Measurements from ENCODE around the gene TAP2. TPM values are rescaled to one million over a fixed set of nuclear protein-coding genes. Genes with fewer than 3 reads are reported as not detected.

The TAP2 gene
- total and polyA plus RNA-seq, 2 of the 13 experiments (the other 11 are each of a cell fraction or from before 2014, with no cell fraction given), result 10.3 to 17.6 TPM

DNA sequence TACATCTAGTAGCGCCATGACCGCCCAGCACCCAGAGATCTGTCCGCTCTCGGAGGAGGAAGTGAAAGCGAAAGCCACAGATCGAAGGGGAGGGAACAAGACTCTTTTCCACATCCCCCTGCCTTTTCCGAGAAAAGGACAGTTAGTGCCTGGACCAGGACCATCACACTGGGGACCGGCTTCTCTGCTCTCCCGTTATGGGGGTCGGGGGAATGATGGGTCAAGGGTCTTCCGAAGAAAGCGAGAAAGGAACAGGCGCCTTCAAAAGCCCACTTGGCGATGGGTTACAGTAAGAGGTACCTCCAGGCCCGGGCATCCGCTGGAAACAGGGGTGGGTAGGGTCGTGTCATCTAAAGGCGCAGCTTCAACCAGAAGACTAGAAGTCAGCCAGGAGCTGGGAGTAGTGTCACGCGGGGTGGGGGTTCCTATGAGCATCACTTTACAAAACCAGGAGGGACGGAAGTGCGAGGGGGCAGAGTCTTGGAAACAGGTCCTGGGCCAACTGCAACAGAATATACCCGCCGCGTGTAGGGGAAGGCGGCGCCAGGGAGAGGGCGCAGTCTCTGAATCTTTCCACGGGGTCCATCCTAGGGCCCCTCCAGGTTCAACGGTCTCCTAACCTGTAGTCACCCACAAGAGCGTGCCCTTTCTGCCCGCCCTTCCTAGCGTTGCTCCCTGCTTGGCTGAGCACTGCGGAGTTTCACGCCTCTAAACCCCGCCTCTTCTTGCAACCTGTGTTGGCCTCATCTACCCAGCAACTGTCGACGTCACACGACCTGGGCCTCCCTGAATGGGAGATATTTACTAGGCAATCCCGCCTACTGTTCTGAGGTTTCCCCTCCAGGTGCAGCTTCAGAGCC, 5.7 kb upstream of the TAP2 start, which contains the start of gene PSMB8 (continued):
- TF ChIP-seq ZNF224 (CRISPR knock-in tag; IDR thresholded peaks at IDR 0.05), result 0 out of 2 replicates have a peak, but pooled peaks have one; percentile 50
- no peak for TF ChIP-seq SIX4 (CRISPR knock-in tag; IDR thresholded peaks at IDR 0.05)
- TF ChIP-seq NFIB (CRISPR knock-in tag; IDR thresholded peaks at IDR 0.05; ENCODE audit: borderline replicate concordance), result no peak
- TF ChIP-seq, protein P1, sequence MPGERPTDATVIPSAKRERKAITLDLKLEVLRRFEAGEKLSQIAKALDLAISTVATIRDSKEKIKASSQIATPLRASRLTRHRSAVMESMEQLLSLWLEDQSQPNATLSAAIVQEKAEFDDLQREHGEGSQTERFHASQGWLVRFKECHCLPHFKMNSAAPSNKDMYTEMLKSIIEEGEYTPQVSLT (CRISPR knock-in tag; IDR thresholded peaks at IDR 0.05; ENCODE audit: borderline replicate concordance, low read depth), result no peak
- TF ChIP-seq RBM39 (IDR thresholded peaks at IDR 0.05; ENCODE audit: low read depth, low read length, poor library complexity, severe bottlenecking), result peak; percentile 52
- no peak for TF ChIP-seq HNRNPLL (IDR thresholded peaks at IDR 0.05; ENCODE audit: low read depth, low read length, poor library complexity, severe bottlenecking)
- TF ChIP-seq, protein P2, sequence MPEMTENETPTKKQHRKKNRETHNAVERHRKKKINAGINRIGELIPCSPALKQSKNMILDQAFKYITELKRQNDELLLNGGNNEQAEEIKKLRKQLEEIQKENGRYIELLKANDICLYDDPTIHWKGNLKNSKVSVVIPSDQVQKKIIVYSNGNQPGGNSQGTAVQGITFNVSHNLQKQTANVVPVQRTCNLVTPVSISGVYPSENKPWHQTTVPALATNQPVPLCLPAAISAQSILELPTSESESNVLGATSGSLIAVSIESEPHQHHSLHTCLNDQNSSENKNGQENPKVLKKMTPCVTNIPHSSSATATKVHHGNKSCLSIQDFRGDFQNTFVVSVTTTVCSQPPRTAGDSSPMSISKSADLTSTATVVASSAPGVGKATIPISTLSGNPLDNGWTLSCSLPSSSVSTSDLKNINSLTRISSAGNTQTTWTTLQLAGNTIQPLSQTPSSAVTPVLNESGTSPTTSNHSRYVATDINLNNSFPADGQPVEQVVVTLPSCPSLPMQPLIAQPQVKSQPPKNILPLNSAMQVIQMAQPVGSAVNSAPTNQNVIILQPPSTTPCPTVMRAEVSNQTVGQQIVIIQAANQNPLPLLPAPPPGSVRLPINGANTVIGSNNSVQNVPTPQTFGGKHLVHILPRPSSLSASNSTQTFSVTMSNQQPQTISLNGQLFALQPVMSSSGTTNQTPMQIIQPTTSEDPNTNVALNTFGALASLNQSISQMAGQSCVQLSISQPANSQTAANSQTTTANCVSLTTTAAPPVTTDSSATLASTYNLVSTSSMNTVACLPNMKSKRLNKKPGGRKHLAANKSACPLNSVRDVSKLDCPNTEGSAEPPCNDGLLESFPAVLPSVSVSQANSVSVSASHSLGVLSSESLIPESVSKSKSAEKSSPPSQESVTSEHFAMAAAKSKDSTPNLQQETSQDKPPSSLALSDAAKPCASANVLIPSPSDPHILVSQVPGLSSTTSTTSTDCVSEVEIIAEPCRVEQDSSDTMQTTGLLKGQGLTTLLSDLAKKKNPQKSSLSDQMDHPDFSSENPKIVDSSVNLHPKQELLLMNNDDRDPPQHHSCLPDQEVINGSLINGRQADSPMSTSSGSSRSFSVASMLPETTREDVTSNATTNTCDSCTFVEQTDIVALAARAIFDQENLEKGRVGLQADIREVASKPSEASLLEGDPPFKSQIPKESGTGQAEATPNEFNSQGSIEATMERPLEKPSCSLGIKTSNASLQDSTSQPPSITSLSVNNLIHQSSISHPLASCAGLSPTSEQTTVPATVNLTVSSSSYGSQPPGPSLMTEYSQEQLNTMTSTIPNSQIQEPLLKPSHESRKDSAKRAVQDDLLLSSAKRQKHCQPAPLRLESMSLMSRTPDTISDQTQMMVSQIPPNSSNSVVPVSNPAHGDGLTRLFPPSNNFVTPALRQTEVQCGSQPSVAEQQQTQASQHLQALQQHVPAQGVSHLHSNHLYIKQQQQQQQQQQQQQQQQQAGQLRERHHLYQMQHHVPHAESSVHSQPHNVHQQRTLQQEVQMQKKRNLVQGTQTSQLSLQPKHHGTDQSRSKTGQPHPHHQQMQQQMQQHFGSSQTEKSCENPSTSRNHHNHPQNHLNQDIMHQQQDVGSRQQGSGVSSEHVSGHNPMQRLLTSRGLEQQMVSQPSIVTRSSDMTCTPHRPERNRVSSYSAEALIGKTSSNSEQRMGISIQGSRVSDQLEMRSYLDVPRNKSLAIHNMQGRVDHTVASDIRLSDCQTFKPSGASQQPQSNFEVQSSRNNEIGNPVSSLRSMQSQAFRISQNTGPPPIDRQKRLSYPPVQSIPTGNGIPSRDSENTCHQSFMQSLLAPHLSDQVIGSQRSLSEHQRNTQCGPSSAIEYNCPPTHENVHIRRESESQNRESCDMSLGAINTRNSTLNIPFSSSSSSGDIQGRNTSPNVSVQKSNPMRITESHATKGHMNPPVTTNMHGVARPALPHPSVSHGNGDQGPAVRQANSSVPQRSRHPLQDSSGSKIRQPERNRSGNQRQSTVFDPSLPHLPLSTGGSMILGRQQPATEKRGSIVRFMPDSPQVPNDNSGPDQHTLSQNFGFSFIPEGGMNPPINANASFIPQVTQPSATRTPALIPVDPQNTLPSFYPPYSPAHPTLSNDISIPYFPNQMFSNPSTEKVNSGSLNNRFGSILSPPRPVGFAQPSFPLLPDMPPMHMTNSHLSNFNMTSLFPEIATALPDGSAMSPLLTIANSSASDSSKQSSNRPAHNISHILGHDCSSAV (CRISPR knock-in tag; IDR thresholded peaks at IDR 0.05; ENCODE audit: borderline replicate concordance), result no peak
- TF ChIP-seq PHF5A (CRISPR knock-in tag; IDR thresholded peaks at IDR 0.05; ENCODE audit: low read depth, unreplicated experiment), result no peak
- no peak for TF ChIP-seq ZFP37 (CRISPR knock-in tag; IDR thresholded peaks at IDR 0.05; ENCODE audit: borderline replicate concordance)
- no peak for TF ChIP-seq HDAC6 (IDR thresholded peaks at IDR 0.05; ENCODE audit: low read depth, low read length)
- peak; percentile 81 for TF ChIP-seq NFYB (CRISPR knock-in tag; IDR thresholded peaks at IDR 0.05)
- 0 out of 2 replicates have a peak, but pooled peaks have one; percentile 46 for TF ChIP-seq ZNF572 (CRISPR knock-in tag; IDR thresholded peaks at IDR 0.05)
- no peak for TF ChIP-seq ZNF3 (CRISPR knock-in tag; IDR thresholded peaks at IDR 0.05)
